HuH-7 (cell line): ENCODE results near the gene LPCAT2.

Source experiments
- DNase-seq: peaks from one replicate; pipeline ENCODE4 v3.0.0; 2011; ENCODE audit warnings: low spot score

Gene LPCAT2

DNA sequence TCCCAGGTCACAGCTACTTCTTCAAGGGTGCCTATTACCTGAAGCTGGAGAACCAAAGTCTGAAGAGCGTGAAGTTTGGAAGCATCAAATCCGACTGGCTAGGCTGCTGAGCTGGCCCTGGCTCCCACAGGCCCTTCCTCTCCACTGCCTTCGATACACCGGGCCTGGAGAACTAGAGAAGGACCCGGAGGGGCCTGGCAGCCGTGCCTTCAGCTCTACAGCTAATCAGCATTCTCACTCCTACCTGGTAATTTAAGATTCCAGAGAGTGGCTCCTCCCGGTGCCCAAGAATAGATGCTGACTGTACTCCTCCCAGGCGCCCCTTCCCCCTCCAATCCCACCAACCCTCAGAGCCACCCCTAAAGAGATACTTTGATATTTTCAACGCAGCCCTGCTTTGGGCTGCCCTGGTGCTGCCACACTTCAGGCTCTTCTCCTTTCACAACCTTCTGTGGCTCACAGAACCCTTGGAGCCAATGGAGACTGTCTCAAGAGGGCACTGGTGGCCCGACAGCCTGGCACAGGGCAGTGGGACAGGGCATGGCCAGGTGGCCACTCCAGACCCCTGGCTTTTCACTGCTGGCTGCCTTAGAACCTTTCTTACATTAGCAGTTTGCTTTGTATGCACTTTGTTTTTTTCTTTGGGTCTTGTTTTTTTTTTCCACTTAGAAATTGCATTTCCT lies 3.4 kb upstream of the LPCAT2 start:
- no peak for DNase-seq

DNA sequence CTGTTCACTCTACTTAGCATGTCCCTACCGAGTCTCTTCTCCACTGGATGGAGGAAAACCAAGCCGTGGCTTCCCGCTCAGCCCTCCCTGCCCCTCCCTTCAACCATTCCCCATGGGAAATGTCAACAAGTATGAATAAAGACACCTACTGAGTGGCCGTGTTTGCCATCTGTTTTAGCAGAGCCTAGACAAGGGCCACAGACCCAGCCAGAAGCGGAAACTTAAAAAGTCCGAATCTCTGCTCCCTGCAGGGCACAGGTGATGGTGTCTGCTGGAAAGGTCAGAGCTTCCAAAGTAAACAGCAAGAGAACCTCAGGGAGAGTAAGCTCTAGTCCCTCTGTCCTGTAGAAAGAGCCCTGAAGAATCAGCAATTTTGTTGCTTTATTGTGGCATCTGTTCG lies 2.8 kb upstream of the LPCAT2 start:
- DNase-seq, result no peak

DNA sequence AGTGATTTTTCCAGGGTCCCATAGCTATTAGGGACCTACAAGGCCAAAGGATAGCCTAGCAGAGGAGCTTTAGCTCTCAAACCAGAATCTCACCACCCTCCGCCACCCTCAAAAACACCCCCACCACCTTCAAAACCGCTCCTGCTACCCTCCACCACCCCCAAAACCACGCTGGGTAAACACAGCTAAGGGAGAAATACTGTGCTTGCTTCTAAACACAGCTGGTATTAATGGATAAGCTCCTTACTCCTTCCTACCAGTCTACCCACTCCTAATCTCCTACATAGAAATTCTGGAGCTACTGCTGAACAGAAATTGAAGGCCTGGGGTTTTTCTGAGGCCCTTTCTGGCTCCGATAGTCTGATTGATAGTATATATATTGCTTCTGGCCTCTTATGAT lies 2.2 kb upstream of the LPCAT2 start:
- DNase-seq, result no peak

DNA sequence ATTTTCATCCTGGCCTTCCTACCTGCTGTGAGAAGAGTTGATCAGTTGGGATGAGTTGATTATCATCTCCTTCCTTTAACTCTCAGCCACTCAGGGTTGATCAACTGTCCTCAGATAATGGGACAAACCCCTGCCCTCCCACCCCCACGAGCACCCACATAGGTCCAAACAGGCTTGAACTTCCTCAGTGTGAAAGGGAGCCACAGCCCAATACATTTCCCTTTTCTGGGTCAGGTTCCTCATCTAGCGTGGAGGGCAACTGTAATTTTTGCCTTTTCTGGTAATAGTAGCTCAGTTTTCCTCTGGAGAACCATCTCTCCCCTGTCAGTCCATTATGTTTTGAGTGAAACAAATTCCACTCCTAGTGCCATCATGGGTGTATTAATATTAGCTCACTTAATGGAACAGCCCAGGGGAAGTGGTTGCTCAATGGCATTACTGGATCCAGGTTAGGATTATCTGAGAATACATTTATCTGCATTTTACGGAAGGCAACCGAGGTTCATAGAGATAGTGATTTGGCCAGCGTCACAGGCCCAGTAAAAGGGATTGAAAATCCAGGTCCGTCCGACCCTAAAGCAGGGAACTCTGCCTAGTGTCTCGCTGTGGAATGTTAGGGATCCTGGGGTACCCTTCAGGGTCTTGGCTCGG lies 476 bp upstream of the LPCAT2 start:
- no peak for DNase-seq

DNA sequence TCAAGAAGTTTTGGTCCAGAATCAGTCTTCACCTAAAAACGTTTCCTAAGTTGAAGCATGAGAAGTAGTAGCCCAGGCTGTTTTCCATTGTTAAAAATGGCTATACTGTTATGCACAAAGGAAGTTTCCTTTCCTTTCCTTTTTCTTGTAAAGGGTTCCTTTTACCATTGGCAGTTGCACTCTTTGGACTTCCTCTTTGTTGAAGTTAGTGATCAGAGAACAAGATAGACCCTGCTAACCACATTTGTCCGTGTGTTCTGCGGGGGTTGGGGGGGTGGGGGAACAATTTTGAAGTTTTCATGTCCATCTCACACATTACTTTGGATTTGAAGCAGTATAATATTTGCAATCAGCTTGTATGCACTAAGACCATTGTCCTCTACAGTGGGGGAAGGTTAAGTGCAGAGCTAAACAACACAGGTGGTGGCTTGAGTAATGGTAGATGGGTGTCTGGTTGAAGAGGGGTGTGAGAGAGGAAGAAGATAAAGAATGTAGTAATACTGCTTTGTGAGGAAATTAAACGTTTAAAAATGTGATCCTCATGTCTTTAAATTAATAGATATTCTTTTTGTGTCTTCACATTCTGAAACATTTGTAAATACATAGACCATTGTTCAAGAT lies 1.4 kb downstream of the LPCAT2 start:
- no peak for DNase-seq

DNA sequence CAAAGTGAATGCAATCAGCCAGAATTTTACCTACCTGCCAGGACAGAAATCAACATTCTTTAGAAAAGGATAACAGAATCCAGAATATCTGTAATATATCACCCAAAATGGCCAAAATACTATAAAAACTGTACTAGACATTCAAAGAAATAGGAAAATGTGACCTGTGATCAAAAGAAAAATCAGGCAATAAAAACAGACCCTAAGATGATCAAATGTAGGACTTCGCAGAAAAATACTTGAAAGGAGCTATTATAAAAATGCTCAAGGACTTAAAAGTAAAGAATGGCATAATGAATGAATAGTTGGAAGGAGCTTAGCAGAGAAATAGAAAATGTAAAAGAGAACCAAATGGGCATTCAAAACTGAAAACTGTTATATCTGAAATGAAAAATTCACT lies 4.1 kb downstream of the LPCAT2 start:
- DNase-seq, result no peak

DNA sequence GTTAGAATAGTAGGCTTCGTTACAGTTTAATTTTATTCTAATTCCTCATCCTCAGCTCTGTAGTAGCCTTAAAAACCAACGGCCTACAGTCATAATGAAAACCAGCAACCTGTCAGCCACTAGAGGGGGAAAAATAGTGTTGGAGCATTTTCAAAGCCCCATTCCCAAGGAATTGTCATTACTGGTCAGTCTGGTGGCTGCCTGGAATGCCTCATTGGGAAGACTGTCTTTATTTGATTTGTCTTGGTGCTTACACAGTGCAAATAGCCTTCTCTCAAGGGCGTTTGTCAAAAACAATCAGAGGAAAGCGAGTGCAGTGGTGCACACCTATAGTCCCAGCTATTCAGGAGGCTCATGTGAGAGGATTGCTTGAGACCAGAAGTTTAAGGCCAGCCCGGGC lies 4.7 kb downstream of the LPCAT2 start:
- DNase-seq, result no peak

DNA sequence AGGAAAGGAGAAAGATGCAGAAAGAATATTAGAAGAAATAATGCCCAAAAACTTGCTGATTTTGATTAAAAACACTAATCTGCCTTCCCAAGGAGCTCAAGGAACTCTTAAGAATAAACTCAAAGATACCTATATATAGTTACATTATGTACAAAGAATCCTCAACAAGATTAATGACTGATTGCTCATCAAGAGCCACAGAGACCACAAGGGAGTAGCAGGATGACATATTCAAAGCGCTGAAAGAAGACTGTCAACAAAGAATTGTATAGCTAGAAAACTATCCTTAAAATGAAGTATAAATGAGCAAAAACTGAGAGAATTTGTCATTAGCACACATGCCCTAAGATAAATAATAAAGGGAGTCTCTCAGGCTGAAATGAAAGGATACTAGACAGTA lies 6.2 kb downstream of the LPCAT2 start:
- no peak for DNase-seq

DNA sequence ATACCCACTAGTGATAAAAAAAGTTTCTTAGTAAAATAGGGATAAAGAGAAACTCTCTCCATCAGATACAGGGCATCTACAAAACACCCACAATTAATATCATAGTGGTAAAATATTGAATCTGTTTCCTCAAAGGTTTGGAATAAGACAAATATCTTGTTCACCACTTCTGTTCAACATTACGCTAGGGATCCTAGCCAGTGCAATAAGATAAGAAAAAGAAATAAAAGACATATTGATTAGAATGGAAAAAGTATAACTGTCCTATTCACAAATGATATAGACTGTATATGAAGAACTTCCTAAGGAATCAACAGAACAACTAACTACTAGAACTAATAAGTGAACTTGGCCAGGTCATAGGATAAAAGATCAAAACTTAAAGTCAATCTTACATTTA lies 12.9 kb downstream of the LPCAT2 start:
- no peak for DNase-seq

DNA sequence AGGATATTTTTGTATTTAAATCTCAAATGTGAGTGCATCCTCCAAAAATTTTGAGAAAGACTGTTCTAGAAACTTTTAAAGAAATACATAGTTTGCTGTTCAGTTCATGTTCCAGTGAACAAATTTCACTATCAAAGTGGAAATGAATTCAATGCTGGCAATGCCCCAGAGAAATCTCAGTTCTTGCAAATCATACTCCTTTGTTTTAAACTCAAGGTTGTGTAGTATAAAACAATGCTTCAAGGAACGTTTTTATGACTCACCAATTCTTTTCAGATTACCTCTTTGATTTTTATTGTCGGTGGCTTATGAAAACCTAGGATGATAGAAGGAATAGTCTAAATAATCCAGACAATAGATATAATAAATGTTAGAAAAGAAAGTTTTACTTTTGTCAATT lies 17.6 kb downstream of the LPCAT2 start:
- no peak for DNase-seq

DNA sequence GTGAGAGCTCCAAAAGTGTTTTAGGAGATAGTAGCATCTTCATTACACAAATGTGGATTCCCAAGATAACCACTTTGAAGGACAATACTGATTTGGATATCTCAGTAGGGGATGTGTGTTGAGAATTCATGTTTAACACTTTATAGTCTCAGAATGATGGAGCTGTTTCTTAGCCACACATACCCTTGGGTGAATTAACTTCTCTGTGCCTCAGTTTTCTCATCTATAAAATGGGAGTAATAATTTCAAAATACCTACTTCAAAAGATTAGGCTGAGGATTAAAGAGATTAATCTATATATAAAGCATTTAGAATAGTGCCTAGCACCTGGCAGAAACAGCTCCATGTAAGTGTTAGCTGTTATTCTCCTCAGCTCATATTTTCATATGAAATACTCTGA lies 19.0 kb downstream of the LPCAT2 start:
- DNase-seq, result no peak

DNA sequence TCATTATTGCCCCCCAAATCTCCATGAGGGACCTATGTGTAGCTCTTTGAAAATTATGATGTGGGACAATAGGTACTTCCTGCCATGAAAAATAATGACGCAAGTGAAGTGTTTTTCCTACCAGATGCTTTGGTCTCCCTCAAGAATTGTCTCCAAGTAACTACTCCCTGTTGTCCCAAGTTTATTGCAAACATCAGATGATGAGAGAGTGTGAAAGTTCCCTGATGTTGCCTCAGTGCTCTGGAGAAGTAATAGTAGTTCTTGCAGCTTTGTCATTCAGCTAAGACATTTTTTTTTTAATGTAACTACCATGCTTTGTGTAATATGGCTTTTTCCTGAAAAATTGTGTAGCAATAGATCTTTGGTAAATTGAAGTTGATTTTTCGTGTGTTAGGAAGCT lies 20.1 kb downstream of the LPCAT2 start:
- no peak for DNase-seq

DNA sequence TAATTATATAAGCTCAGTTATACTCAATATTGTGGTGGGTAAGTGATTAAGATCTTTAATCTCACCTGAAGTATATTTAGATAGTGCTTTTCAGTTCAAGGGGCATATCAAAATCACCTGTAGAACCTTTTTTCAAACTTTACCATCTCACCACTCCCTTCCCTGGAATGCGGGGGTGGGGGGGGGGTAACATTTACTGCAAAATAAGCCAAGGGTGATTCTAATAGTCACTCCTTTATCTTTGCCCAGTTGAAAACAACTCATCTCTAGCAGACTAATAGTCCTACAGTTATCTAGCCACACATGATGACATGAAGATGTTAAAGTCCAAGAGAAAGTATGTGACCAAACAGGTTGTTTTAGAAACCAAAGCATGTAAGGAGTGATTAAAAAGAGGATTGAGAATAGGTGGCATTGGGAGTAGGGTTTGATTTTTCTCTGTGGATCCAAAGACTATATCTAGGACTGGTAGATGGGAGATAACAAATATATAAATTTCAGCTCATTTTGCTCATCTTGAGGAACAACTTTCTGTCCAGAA lies 21.5 kb downstream of the LPCAT2 start:
- no peak for DNase-seq

DNA sequence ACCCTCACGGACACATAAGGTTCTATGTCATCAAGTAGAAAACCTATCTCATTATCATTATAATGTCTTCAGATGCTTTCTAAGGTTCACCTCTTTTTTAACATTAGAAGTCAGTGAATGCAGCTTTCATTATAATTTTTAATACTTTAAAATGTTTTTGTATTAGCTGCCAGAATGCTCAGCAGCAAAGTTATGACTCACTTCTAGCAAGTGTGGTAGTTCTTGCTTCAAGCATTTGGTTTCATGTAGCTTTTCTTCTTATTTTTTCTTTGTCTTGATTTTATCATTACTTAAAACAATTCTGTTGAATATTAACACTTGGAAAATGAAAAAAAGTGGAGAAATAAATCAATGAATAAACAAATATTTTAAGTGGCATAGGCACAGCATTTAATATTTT lies 23.4 kb downstream of the LPCAT2 start:
- no peak for DNase-seq

DNA sequence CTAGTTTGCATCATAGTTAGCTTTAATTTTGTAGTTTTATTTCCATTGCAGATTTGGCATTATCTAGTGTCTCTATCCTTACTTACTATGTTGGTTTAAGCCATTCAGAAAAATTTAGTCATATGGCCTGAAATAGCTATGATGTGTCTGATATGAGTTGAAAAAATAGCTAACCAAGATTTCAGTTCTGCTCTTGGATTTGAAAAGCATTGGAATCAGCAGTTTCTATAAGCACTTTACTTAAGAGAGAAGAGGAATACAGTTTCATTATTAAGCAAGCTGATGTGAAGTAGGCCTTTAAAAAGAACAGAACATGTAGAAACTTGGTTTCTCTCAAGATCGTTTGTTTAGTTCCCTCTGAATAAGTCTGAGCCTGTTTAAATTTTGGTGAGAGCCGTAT lies 25.9 kb downstream of the LPCAT2 start:
- no peak for DNase-seq

DNA sequence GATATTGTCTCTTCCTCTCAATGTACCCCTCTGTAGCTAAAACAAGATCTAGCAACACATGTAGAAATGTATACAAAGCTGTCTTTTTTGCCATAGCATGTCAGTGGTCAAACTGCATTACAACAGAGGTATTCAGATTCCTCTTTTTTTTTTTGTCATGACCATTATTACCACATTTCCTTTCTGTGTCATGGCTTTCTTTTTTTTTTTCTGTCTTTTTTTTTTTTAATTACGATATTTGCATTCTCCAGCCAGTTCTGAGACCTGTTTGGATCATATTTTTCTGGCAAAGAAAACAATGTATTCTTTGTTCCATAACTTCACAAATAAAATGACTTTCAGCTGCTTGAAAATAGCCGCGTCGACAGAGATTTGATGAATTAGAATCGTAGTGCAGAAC lies 30.2 kb downstream of the LPCAT2 start:
- no peak for DNase-seq

DNA sequence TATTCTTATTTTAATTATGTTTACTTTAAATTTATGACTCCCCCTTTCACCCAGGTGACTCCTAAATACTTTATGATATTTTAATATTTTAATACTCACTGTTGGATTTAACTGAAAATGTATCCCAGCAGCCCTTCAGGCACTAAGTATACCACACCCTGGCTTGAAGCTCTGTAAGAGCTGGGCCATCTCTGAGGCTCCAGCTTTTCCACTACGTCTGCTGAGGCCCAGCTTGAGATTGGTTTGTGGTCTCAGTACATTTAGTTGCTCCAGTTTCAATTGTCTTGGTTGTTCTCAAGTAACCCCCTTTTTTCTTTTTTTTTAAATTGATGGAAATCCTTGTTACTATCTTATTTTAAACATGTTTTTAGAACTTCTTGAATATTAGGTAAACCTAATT lies 30.6 kb downstream of the LPCAT2 start:
- DNase-seq, result no peak

DNA sequence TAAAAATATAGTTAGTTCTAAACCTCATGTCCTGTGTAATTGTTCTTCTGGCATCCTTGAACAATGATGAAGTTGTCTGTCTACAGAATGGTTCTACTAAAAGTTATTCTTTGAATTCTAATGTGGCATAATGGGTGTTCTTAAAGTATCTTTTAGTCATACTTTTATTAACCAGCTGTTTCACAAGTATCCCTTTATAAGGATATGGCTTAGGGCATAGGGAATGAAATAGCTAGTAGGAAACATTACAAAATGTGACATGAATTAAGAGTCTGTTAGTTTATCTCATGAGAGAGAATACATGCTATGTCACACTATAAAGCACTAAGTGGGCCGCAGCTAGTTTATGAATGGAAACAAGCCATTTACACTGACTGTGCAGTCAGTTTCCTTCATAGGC lies 31.3 kb downstream of the LPCAT2 start:
- DNase-seq, result no peak

DNA sequence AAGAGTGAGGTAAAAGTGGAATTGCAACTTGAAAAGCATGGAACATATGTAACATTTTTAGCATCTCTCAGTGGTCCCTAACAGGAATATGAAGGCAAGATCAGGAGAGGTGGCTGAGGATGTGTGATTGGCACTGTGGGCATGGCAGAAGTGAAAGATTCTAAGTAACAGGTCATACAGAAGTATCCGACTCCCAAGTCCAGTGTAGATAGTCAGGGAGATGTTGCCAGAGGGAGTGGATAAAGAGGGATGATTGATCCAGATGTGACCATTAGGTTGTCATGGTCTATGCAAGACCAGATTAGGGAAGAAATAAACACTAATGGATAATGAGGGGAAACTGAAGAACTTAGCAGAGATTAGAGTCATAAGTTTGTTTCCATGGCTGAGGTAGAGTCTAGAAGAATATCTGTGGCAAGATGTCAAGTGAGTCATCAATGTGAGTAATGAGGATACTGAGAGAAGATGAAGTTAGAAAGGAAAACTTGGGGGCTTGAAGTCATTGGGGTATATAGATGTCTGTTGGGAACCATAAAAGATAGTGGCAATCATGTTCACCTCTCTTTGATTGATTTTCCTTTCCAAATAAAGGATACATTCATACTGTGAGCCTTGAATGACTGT lies 33.7 kb downstream of the LPCAT2 start:
- DNase-seq, result no peak

DNA sequence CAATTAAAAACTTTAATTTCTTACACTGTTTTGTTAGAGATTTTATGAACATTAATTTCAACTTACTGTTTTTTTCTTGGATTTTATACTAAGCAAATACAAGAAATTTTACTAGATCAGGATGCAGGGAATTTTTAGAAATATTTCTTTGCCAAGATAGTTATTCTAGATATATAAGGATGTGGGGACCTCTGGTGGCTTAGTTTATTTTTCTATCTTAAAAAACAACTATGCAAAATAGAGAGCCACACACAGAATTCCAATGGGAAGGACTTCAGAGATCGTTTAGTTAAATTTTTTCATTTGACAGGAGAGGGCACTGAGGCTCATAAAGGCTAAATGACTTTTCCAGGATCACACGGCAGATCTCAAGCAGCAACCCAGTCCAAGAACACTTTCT lies 34.6 kb downstream of the LPCAT2 start:
- no peak for DNase-seq

DNA sequence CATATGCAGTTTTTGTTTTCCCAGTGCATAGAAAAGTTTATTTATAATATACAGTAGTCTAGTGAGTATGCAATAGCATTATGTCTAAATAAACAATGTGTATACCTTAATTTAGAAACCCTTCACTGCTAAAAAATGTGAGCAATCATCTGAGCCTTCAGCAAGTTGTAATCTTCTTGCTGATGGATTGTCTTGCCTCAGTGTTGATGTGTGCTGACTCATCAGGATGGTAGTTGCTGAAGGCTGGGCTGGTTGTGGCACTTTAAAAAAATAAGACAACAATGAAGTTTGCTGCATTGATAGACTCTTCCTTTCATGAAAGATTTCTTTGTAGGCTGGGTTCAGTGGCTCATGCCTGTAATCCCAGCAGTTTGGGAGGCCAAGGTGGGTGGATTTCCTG lies 43.7 kb downstream of the LPCAT2 start:
- no peak for DNase-seq

DNA sequence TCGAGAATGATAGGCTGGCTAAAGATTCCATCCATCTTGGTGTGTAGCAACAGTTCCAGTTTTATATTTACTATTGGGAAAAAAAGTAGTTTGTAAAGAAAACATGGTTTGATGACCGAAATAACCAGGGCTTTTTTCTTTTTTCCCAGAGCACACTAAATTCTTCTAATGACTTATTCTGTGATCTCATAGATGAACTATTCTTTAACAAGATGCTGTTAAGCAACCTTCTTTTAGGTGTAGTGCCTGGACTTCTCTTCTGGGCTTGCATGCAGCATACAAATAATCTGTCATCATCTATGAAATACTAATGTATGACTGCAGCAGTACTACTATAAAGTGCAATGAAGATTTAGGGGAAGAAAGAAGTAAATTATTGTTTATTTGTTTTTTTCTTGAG lies 46.6 kb downstream of the LPCAT2 start:
- no peak for DNase-seq

DNA sequence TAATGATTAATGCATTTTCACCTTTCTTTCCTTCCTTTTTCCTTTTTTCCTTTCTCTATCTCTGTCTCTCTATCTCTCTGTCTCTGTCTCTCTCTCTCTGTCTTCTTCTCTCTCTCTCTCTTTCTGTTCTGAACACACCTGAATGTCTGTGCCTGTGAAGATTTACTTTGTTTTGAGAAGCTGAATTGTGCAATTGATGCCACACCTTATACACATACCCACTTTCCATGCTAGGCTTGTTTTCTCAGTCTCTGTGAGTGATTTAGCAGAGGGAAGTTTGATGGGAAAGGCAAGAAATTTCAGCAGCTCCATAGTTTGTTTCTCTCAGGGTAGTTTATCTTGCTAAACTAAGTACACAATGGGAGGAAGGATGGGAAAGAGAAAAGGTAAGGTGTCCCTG lies 48.3 kb downstream of the LPCAT2 start:
- DNase-seq, result no peak
